Measurements from ENCODE around the gene CNOT8.
A peak's percentile ranks its signal among the peaks of the same experiment; 100 is the strongest.

GRCh38 chr5:154857530-154858296, 714 bp upstream of the CNOT8 start:
- TF ChIP-seq CTCF (IDR thresholded peaks at IDR 0.05) (no peak), POLR2A (IDR thresholded peaks at IDR 0.05) (peak; percentile 74), POLR2AphosphoS5 (IDR thresholded peaks at IDR 0.05) (peak; percentile 56 to 77 (median 59))
